WERI-Rb-1 (cell line): ENCODE results near the gene MAPK8IP2.

Experiments
- DNase-seq: peaks from one replicate; pipeline ENCODE4 v3.0.0-alpha.2; 2020
- H3K27ac ChIP-seq: fragments of 250-450 bp; sonication (Bioruptor Pico); 2 replicates; pipeline ENCODE4 v1.5.1; 2020; ENCODE audit warnings: mild to moderate bottlenecking, moderate library complexity
- H3K27me3 ChIP-seq: fragments of 250-450 bp; sonication (Bioruptor Pico); 2 replicates; pipeline ENCODE4 v1.5.1; 2021; ENCODE audit warnings: mild to moderate bottlenecking, low read depth, moderate library complexity; ENCODE audit not compliant: insufficient read depth, severe bottlenecking
- H3K36me3 ChIP-seq: fragments of 250-450 bp; sonication (Bioruptor Pico); 2 replicates; pipeline ENCODE4 v1.5.1; 2020; ENCODE audit warnings: mild to moderate bottlenecking, moderate library complexity
- H3K4me3 ChIP-seq: 2 replicates; pipeline ENCODE4 v1.5.1; 2011; ENCODE audit warnings: low read depth, mild to moderate bottlenecking, control low read depth, low read length
- H3K9me3 ChIP-seq: fragments of 250-450 bp; sonication (Bioruptor Pico); 2 replicates; pipeline ENCODE4 v1.5.1; 2021; ENCODE audit warnings: mild to moderate bottlenecking, moderate library complexity; ENCODE audit not compliant: severe bottlenecking
- TF ChIP-seq, protein P1 (sequence below): IDR thresholded peaks from 2 replicates; pipeline ENCODE4 v1.5.1; 2011; ENCODE audit warnings: low read depth, mild to moderate bottlenecking, control low read depth, inconsistent platforms, low read length

MAPK8IP2 gene

DNA sequence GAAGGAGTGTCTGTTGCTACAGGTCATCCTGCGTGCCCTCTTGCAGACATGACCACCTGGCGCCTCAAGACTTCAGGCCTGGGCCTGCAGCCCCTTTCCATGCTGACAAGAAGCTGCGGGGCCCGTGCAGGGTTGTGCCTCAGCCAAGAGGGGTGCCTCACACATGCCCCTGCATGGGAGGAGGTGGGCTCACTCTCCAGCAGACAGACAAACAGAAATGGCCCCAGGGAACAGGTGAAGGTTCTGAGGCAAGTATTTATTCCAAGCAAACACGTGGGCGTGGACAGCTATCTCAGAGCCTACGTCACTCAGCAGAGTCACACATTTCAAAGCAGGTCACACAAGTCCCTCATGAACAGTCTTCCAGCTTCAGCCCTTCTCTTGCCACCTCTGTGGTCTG lies 32.0 kb upstream of the MAPK8IP2 start:
- Histone ChIP-seq H3K27ac (no peak overlapping the region), H3K9me3 (no peaks in the 10 kb centered on the region), H3K27me3 (no peaks in the 10 kb centered on the region), H3K36me3 (peaks cover 28% of the 10 kb centered on the region), H3K4me3 (no peak overlapping the region)
- DNase-seq = no peak
- TF ChIP-seq, protein P1, sequence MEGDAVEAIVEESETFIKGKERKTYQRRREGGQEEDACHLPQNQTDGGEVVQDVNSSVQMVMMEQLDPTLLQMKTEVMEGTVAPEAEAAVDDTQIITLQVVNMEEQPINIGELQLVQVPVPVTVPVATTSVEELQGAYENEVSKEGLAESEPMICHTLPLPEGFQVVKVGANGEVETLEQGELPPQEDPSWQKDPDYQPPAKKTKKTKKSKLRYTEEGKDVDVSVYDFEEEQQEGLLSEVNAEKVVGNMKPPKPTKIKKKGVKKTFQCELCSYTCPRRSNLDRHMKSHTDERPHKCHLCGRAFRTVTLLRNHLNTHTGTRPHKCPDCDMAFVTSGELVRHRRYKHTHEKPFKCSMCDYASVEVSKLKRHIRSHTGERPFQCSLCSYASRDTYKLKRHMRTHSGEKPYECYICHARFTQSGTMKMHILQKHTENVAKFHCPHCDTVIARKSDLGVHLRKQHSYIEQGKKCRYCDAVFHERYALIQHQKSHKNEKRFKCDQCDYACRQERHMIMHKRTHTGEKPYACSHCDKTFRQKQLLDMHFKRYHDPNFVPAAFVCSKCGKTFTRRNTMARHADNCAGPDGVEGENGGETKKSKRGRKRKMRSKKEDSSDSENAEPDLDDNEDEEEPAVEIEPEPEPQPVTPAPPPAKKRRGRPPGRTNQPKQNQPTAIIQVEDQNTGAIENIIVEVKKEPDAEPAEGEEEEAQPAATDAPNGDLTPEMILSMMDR = no peak

- TF ChIP-seq, protein P1 = no peak
- no peak overlapping the region for H3K4me3 ChIP-seq
- no peak for DNase-seq
- H3K27me3 ChIP-seq = no peaks in the 10 kb centered on the region
- no peak overlapping the region for H3K27ac ChIP-seq
- no peaks in the 10 kb centered on the region for H3K9me3 ChIP-seq
- peaks cover 28% of the 10 kb centered on the region for H3K36me3 ChIP-seq
Observed at GRCh38 chr22:50569041-50569459, 31.5 kb upstream of the MAPK8IP2 start.

- Histone ChIP-seq H3K4me3 (no peak overlapping the region), H3K9me3 (no peaks in the 10 kb centered on the region), H3K27ac (no peak overlapping the region), H3K27me3 (no peaks in the 10 kb centered on the region), H3K36me3 (peaks cover 28% of the 10 kb centered on the region)
- no peak for DNase-seq
- TF ChIP-seq, protein P1 = no peak
Observed at GRCh38 chr22:50569896-50570535, 30.6 kb upstream of the MAPK8IP2 start.

GRCh38 chr22:50570861-50571260 lies 29.7 kb upstream of the MAPK8IP2 start:
- DNase-seq = no peak
- Histone ChIP-seq H3K9me3 (no peaks in the 10 kb centered on the region), H3K36me3 (peaks cover 35% of the 10 kb centered on the region), H3K4me3 (no peak overlapping the region), H3K27ac (no peak overlapping the region), H3K27me3 (no peaks in the 10 kb centered on the region)
- TF ChIP-seq, protein P1 = no peak

GRCh38 chr22:50571264-50572175 lies 29.1 kb upstream of the MAPK8IP2 start:
- no peaks in the 10 kb centered on the region for H3K9me3 ChIP-seq
- H3K36me3 ChIP-seq = peaks cover 37% of the 10 kb centered on the region
- H3K27ac ChIP-seq = no peak overlapping the region
- DNase-seq = no peak
- no peaks in the 10 kb centered on the region for H3K27me3 ChIP-seq
- TF ChIP-seq, protein P1 = no peak
- H3K4me3 ChIP-seq = no peak overlapping the region
